Activated CD4-positive, alpha-beta T cell treated with anti-CD3 and anti-CD28 coated beads, Interleukin-2, amount 10 ng/mL, durations not matched to agents 7 days and 5 days (primary cell): Measurements from ENCODE around the gene TTYH3. TPM values are rescaled to one million over a fixed set of nuclear protein-coding genes. Genes with fewer than 3 reads are reported as not detected.
"Not testable (repeated sequence)": the region's sequence is repeated elsewhere in the genome, so short reads cannot be mapped to it uniquely, and the experiment has no call there.

Source experiments
- CTCF ChIA-PET: fragments of 350-600 bp; sonication (Branson Sonifier 250); formaldehyde crosslinking; loops from one replicate; lab custom pipeline; 2021; ENCODE audit warnings: antibody characterized with exemption; lab: Charles Lee
- POLR2A ChIA-PET: fragments of 350-600 bp; sonication (Branson Sonifier 250); formaldehyde crosslinking; loops from one replicate; lab custom pipeline; 2021; ENCODE audit warnings: antibody characterized with exemption; lab: Charles Lee
- DNase-seq: peaks from one replicate; pipeline ENCODE4 v3.0.0-alpha.2; 2020
- H3K27ac Mint-ChIP-seq: one replicate; pipeline ENCODE4 v1.8.0; 2021; ENCODE audit warnings: mild to moderate bottlenecking, moderate library complexity, mixed read lengths
- H3K27me3 Mint-ChIP-seq: one replicate; pipeline ENCODE4 v1.8.0; 2021; ENCODE audit warnings: mixed read lengths
- H3K36me3 Mint-ChIP-seq: one replicate; pipeline ENCODE4 v1.8.0; 2021; ENCODE audit warnings: low read depth, mixed read lengths
- H3K4me1 Mint-ChIP-seq: one replicate; pipeline ENCODE4 v1.8.0; 2021; ENCODE audit warnings: mixed read lengths
- H3K4me3 Mint-ChIP-seq: one replicate; pipeline ENCODE4 v1.8.0; 2021; ENCODE audit warnings: mild to moderate bottlenecking, moderate library complexity, mixed read lengths
- H3K9me3 Mint-ChIP-seq: one replicate; pipeline ENCODE4 v1.8.0; 2021; ENCODE audit warnings: mixed read lengths
- total RNA-seq, 2 experiments: library from RNA; stranded (reverse); gene quantifications; one replicate each; pipeline ENCODE4 v1.2.3, GENCODE V29; 2021

The TTYH3 gene
- total RNA-seq, 2 experiments from 2014 or later: 17.2 to 19.7 TPM

DNA sequence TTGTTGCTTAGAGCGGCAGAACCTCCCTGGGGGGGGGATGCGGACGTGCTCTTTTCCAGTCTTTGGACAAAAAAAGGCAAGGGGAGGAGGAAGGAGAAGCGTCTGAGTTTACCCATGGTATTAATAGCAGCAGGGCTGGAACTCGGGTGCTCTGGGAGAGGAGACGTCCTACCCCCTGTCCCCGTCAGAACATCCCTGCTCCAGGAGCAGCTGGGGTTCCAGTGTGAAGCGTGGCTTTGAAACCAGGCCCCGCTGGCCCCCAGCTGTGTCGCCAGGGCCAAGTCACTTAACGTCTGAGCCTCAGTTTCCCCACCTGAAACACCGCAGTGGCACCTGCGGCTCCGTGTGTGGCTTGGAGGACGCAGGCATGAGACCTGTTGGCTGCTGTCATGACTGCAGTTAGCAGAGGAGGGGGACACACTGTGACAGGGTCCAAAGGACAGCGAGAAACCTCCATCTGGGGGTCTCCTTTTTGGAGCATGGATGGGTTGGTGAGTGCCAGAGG, 57.6 kb downstream of the TTYH3 start:
- Mint-ChIP-seq H3K36me3 (no peaks in the 10 kb centered on the region), H3K4me1 (peaks cover 18% of the 10 kb centered on the region), H3K9me3 (no peaks in the 10 kb centered on the region), H3K27ac (no peak overlapping the region), H3K27me3 (peaks cover 44% of the 10 kb centered on the region), H3K4me3 (no peak overlapping the region)
- ChIA-PET CTCF (interaction anchor here (1.4 to 2.4 kb wide), 4 partner anchors 8 to 29 kb away, joined by 3 to 16 read pairs (median 8); no protein-coding TSS in a partner anchor), POLR2A (no interaction called here)
- no peak for DNase-seq

DNA sequence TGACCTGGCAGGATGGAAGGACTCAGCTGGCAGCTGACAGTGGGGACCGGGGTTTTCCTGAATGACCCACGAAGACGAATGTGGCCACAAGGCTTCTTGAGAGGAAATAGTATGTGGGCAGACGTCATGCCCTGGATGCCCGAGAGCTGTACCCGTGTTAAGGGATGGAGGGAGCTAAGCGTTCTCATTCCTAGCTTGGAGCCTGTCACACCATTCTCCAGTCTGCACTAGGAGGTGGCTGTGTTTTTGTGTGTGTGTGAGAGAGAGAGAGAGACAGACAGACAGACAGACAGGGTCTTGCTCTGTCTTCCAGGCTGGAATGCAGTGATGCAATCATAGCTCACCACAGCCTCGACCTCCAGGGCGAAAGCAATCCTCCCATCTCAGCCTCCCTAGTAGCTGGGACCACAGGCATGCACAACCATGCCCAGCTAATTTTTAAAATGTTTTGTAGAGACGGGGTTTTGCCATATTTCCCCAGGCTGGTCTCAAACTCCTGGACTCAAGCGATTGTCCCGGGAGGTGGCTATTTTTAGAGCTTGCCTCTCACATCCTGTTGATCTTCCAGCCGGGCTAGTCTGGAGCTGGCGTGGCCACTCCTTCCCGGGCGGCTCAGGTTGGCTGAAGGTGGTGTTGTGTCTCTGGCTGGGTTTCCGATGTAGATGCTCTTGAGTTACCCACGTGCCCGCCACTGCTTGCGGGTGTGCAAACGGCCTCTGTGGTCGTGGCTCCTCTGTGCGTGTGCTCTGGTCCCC, 58.3 kb downstream of the TTYH3 start:
- DNase-seq: no peak
- Mint-ChIP-seq H3K27me3 (peaks cover 44% of the 10 kb centered on the region), H3K36me3 (no peaks in the 10 kb centered on the region), H3K9me3 (no peaks in the 10 kb centered on the region), H3K4me3 (no peak overlapping the region), H3K27ac (no peak overlapping the region), H3K4me1 (peaks cover 18% of the 10 kb centered on the region)
- POLR2A ChIA-PET: no interaction called here
- CTCF ChIA-PET: interaction anchor here (0.7 to 2.4 kb wide), 6 partner anchors 9 to 239 kb away, joined by 3 to 16 read pairs (median 4); no protein-coding TSS in a partner anchor

DNA sequence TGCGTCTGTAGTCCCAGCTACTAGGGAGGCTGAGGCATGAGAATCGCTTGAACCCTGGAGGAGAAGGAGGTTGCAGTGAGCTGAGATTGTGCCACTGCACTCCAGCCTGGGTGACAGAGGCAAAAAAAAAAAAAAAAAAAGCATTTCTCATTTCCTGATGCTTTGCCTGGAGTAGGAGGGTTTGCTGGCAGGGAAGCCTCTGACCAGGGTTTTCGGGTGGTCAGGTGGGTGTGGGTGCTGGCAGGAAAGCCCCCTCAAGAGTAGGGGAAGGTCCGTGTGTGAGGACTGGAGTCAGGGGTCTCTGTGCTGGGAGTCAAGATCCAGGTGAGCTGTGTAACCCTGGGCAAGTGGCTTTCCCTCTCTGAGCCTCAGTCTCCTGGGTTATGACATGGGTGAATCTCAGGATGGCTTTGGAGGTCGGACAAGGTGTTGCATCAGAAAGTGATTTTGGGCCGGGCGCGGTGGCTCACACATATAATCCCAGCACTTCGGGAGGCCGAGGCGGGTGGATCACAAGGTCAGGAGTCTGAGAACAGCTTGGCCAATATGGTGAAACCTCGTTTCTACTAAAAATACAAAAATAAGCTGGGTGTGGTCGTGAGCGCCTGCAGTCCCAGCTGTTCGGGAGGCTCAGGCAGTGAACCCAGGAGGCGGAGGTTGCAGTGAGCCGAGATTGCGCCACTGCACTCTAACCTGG, 59.4 kb downstream of the TTYH3 start:
- Mint-ChIP-seq H3K4me1 (peaks cover 18% of the 10 kb centered on the region), H3K4me3 (no peak overlapping the region), H3K36me3 (no peaks in the 10 kb centered on the region), H3K9me3 (no peaks in the 10 kb centered on the region), H3K27ac (no peak overlapping the region), H3K27me3 (peaks cover 40% of the 10 kb centered on the region)
- DNase-seq: no peak
- ChIA-PET CTCF (interaction anchor here (0.6 to 3.0 kb wide), 5 partner anchors 10 to 205 kb away, joined by 3 to 18 read pairs (median 11); no protein-coding TSS in a partner anchor), POLR2A (no interaction called here)

DNA sequence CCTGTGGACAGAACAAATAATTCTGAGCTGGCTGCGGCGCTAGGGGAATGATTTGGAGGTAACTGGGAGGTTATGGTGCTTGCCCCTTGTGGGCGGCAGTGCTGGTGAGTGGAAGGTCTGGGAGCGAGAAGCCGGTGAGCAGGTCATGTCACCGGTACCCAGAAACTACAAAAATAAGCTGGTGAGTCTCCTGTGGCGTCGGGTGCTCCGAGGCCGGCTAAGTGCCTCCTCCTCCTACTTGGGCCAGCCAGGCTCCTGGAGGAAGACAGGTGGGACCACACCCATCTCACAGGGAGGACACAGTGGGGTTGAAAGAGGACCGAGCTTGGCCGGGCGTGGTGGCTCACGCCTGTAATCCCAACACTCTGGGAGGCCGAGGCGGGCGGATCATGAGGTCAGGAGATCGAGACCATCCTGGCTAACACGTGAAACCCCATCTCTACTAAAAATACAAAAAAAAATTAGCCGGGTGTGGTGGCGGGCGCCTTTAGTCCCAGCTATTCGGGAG, 60.2 kb downstream of the TTYH3 start:
- H3K9me3 Mint-ChIP-seq, H3K4me3 Mint-ChIP-seq, POLR2A ChIA-PET, H3K27ac Mint-ChIP-seq, H3K36me3 Mint-ChIP-seq, DNase-seq: not testable (repeated sequence)
- Mint-ChIP-seq H3K4me1 (peaks cover 18% of the 10 kb centered on the region), H3K27me3 (peaks cover 38% of the 10 kb centered on the region)
- CTCF ChIA-PET: interaction anchor here (1.2 to 3.0 kb wide), 3 partner anchors 11 to 46 kb away, joined by 3 to 18 read pairs (median 11); no protein-coding TSS in a partner anchor

DNA sequence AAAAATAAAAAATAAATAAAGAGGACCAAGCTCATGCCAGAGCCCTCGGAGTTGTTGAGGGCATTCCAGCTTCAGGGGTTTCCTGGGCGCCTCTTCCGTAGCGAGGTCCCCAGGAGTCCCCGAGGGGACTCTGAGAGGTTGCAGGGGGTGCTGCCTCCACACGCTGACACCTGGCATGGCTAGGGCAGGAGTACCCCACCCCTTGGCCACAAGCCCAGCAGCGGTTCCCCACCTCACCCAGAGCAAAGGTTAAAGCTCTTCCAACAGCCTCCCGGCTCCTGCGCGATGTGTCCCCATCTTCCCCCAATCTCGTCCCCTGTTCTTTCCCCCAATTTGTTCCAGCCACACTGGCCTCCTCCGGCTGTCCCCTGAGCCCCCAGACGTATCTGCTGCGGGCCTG, 60.8 kb downstream of the TTYH3 start:
- H3K9me3 Mint-ChIP-seq: no peaks in the 10 kb centered on the region
- H3K4me1 Mint-ChIP-seq: peaks cover 21% of the 10 kb centered on the region
- no peak overlapping the region for H3K27ac Mint-ChIP-seq
- peaks cover 35% of the 10 kb centered on the region for H3K27me3 Mint-ChIP-seq
- no peak overlapping the region for H3K4me3 Mint-ChIP-seq
- ChIA-PET CTCF (interaction anchor here (3.0 kb wide), 1 partner anchor 18 kb away, joined by 18 read pairs; no protein-coding TSS in a partner anchor), POLR2A (no interaction called here)
- no peaks in the 10 kb centered on the region for H3K36me3 Mint-ChIP-seq
- no peak for DNase-seq

DNA sequence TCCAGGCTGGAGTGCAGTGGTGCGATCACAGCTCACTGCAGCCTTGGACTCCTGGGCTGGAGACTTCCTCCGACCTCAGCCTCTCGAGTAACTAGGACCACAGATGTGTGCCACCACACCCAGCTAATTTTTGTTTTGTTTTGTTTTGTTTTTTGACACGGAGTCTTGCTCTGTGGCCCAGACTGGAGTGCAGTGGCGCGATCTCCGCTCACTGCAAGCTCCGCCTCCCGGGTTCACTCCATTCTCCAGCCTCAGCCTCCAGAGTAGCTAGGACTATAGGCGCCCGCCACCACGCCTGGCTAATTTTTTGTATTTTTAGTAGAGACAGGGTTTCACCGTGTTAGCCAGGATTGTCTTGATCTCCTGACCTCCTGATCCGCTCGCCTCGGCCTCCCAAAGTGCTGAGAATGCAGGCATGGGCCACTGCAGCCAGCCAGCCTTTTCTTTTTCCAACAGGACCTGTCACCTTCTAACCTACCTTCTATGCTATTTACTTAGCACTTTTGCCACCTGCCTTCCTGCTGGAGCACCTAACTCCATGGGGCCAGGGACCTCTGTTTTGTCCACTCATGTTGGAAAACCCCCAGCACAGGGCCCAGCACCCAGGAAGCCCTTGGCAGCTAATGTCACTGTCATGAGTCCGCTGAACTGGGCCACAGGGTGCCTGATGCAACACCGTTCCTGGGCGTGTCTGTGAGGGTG, 61.8 kb downstream of the TTYH3 start:
- H3K4me1 Mint-ChIP-seq: peaks cover 27% of the 10 kb centered on the region
- peak overlapping the region; percentile 50 for H3K27ac Mint-ChIP-seq
- H3K9me3 Mint-ChIP-seq, DNase-seq, H3K4me3 Mint-ChIP-seq, H3K36me3 Mint-ChIP-seq, POLR2A ChIA-PET: not testable (repeated sequence)
- CTCF ChIA-PET: interaction anchor here (3.0 kb wide), 1 partner anchor 17 kb away, joined by 18 read pairs; no protein-coding TSS in a partner anchor
- peaks cover 30% of the 10 kb centered on the region for H3K27me3 Mint-ChIP-seq

DNA sequence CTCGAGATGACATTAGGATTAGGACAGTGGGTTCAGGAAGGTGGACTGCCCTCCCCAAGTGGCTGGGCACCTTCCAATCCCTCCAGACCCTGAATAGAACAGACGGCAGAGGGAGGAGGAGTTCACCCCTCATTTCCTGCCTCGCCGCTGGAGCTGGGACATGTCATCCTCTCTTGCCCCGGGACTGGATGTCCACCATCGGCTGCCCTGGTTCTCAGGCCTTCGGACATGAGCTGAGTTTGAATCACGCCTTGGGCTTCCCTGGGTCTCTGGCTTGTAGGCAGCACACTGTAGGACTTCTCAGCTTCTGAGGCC, 62.3 kb downstream of the TTYH3 start:
- H3K4me3 Mint-ChIP-seq, H3K36me3 Mint-ChIP-seq, DNase-seq, H3K9me3 Mint-ChIP-seq, POLR2A ChIA-PET, H3K27ac Mint-ChIP-seq: not testable (repeated sequence)
- CTCF ChIA-PET: interaction anchor here (3.0 kb wide), 1 partner anchor 16 kb away, joined by 18 read pairs; no protein-coding TSS in a partner anchor
- Mint-ChIP-seq H3K4me1 (peaks cover 27% of the 10 kb centered on the region), H3K27me3 (peaks cover 25% of the 10 kb centered on the region)

DNA sequence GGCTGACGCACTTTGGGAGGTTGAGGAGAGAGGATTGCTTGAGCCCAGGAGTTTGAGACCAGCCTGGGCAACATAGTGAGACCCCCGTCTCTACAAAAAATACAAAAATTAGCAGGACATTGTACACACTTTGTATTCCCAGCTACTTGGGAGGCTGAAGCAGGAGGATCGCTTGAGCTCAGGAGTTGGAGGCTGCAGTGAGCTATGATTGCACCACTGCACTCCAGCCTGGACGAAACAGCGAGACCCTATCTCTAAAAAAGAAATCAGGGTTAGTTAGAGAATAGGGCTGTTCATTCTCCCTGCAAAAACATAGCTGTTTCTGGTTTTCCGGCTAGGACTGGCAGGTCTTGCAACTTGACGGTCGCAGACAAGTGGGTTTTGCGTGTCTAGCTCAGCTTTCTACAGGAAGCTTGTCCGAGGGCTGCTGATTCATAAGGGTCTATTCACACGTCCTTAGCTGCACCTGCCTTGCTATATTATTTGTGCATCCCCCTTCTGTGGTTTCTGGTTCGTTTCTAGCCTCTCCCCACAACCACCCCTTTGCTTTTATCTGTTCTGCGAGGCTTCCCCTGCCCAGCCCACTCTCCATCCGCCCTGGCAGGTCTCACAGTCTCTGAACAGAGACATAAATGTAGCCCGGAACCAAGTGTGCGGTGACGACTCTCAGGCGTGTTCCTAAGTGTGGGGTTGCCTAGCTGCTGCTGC, 66.9 kb downstream of the TTYH3 start:
- Mint-ChIP-seq H3K36me3 (no peaks in the 10 kb centered on the region), H3K27me3 (peaks cover 7% of the 10 kb centered on the region), H3K4me3 (peak overlapping the region; percentile 56), H3K27ac (peak overlapping the region; percentile 76), H3K9me3 (no peaks in the 10 kb centered on the region), H3K4me1 (peaks cover 38% of the 10 kb centered on the region)
- peak; percentile 86 for DNase-seq
- ChIA-PET CTCF (interaction anchor here (0.5 to 6.8 kb wide), 10 partner anchors 9 to 276 kb away, joined by 3 to 84 read pairs (median 4); no protein-coding TSS in a partner anchor), POLR2A (interaction anchor here (0.8 to 1.6 kb wide), 3 partner anchors 12 to 17 kb away, joined by 3 to 8 read pairs (median 3); no protein-coding TSS in a partner anchor)

DNA sequence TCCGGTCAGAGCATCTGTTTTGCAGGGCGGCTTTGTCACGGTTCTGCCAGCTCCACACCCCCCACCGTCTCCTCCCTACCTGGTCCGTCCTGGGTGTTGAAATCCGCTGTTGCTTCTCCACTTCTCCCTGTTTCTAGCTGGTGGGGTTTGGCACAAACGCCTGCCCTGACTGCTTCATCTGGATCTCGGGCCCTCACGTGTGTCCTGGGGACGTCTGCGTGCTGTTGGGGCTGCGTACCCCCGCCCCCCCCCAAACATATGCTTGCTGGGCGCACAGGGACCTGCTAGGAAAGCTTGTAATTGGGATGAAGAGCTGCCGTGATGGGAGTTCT, 67.5 kb downstream of the TTYH3 start:
- Mint-ChIP-seq H3K4me3 (peak overlapping the region; percentile 56), H3K27ac (peak overlapping the region; percentile 76), H3K27me3 (peaks cover 7% of the 10 kb centered on the region), H3K36me3 (no peaks in the 10 kb centered on the region), H3K4me1 (peaks cover 38% of the 10 kb centered on the region), H3K9me3 (no peaks in the 10 kb centered on the region)
- DNase-seq: no peak
- POLR2A ChIA-PET: interaction anchor here (1.1 to 1.6 kb wide), 2 partner anchors 11 to 15 kb away, joined by 3 to 8 read pairs; no protein-coding TSS in a partner anchor
- CTCF ChIA-PET: interaction anchor here (0.5 to 6.8 kb wide), 10 partner anchors 9 to 277 kb away, joined by 3 to 84 read pairs (median 4); no protein-coding TSS in a partner anchor

DNA sequence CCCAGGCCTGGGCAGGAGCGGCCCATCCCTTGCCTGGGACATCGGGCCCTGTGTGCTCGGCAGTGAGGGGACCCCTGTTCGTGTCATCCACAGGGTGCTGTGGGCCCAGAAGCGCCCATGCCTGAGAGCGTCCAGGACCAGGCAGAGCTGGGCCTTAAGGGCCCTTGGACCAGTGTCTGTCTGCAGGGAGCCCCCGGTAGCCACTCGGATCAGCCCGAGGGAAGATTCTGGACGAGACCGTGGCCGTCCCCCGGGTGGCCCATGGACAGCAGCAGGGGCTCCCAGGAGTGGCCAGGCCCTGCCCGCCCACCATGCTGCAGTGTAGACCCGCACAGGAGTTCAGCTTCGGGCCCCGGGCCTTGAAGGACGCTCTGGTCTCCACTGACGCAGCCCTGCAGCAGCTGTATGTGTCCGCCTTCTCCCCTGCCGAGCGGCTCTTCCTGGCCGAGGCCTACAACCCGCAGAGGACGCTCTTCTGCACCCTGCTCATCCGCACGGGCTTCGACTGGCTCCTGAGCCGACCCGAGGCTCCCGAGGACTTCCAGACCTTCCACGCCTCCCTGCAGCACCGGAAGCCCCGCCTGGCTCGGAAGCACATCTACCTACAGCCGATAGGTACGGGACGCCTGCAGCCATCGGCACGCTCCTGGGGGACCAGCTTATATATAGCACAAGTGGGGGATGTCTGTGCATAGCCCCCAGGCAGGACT, 68.5 kb downstream of the TTYH3 start:
- Mint-ChIP-seq H3K27ac (peak overlapping the region; percentile 76), H3K9me3 (no peaks in the 10 kb centered on the region), H3K4me3 (no peak overlapping the region), H3K27me3 (peaks cover 7% of the 10 kb centered on the region), H3K4me1 (peaks cover 38% of the 10 kb centered on the region), H3K36me3 (no peaks in the 10 kb centered on the region)
- ChIA-PET POLR2A (interaction anchor here (1.6 kb wide), 1 partner anchor 10 kb away, joined by 8 read pairs; no protein-coding TSS in a partner anchor), CTCF (interaction anchor here (1.6 to 6.8 kb wide), 5 partner anchors 10 to 231 kb away, joined by 3 to 84 read pairs (median 4); no protein-coding TSS in a partner anchor)
- no peak for DNase-seq

DNA sequence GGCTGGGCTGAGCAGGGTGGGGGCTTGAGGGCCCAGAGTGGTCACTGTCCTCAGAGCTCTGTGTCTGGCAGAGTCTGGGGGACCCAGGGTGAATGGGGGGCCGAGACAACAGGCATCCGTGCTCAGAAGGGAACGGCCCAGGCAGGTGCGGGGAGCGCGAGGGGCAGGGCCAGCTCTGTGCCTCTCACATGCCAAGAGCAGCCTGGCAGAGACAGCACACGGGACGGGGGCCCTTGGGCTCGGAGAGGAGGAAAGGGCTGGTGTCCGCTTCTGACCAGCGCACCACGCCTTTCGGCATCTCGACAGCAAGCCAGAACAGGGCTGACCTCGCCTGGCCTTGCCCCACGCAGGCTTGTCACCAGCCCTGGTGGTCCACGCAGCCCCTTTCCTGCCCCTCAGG, 69.6 kb downstream of the TTYH3 start:
- H3K27ac Mint-ChIP-seq: no peak overlapping the region
- no peak overlapping the region for H3K4me3 Mint-ChIP-seq
- no peaks in the 10 kb centered on the region for H3K36me3 Mint-ChIP-seq
- H3K4me1 Mint-ChIP-seq: peaks cover 38% of the 10 kb centered on the region
- ChIA-PET POLR2A (no interaction called here), CTCF (interaction anchor here (0.6 to 6.8 kb wide), 3 partner anchors 9 to 504 kb away, joined by 3 to 84 read pairs (median 3); no protein-coding TSS in a partner anchor)
- H3K27me3 Mint-ChIP-seq: peaks cover 7% of the 10 kb centered on the region
- DNase-seq: no peak
- no peaks in the 10 kb centered on the region for H3K9me3 Mint-ChIP-seq
